ENCODE measurements around the gene SHPK. TPM values are rescaled to one million over a fixed set of nuclear protein-coding genes. Genes with fewer than 3 reads are reported as not detected.

Gene SHPK
- polyA plus RNA-seq, 2 of the 4 experiments (the other 2 are of a cell fraction) = 10.7 to 11.2 TPM

DNA sequence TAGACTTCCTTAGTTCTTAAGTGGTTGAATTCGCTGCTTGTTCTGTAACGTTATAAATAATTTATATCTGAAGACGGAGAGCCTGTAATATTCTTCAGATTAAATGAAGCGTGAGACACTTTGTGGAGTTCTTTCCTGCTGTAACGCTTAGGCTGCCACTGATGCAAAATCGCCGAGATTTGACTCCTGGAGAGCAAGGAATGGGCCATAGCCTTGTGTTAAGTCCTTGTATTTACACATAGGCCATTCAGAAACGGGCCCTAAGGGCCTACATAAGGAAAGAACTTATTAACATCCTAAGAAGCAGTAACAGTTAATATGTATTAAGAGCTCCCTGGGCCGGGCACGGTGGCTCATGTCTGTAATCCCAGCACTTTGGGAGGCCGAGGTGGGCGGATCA, 33.5 kb upstream of the SHPK start:
- CTCF ChIA-PET = interaction anchor here (1.1 to 4.1 kb wide), 3 partner anchors 9 to 68 kb away, joined by 3 to 19 read pairs (median 3); no protein-coding TSS in a partner anchor
- H3K4me1 ChIP-seq = peaks cover 25% of the 10 kb centered on the region
- peak overlapping the region; percentile 82 for H3K4me3 ChIP-seq
- H3K4me2 ChIP-seq = peak overlapping the region; percentile 74
- peak overlapping the region; percentile 94 for H3K27ac ChIP-seq
- no peak for TF ChIP-seq CBX8 (IDR thresholded peaks at IDR 0.05)
- TF ChIP-seq CEBPB (IDR thresholded peaks at IDR 0.05) = no peak
- TF ChIP-seq ZNF302 (CRISPR knock-in tag; IDR thresholded peaks at IDR 0.05) = no peak
- TF ChIP-seq ATOH8 (CRISPR knock-in tag; IDR thresholded peaks at IDR 0.05; ENCODE audit: low read depth) = no peak
- TF ChIP-seq MAX (IDR thresholded peaks at IDR 0.05) = no peak
- TF ChIP-seq KDM1A (IDR thresholded peaks at IDR 0.05; ENCODE audit: low read depth) = no peak
- no peak for TF ChIP-seq HES2 (IDR thresholded peaks at IDR 0.05)
- no peak for TF ChIP-seq ZSCAN20 (CRISPR knock-in tag; IDR thresholded peaks at IDR 0.05)
- TF ChIP-seq ZC3H11A (IDR thresholded peaks at IDR 0.05) = no peak
- no peak for TF ChIP-seq TFCP2L1 (CRISPR knock-in tag; IDR thresholded peaks at IDR 0.05)
- TF ChIP-seq EHF (CRISPR knock-in tag; IDR thresholded peaks at IDR 0.05) = no peak
- TF ChIP-seq MAZ (IDR thresholded peaks at IDR 0.05; ENCODE audit: borderline replicate concordance, low read depth, low read length) = no peak
- no peak for TF ChIP-seq HOXB5 (CRISPR knock-in tag; IDR thresholded peaks at IDR 0.05)
- TF ChIP-seq CHD4 (IDR thresholded peaks at IDR 0.05; ENCODE audit: borderline replicate concordance) = no peak
- POLR2A ChIA-PET = interaction anchor here (1.2 kb wide), 1 partner anchor 10 kb away, joined by 3 read pairs; no protein-coding TSS in a partner anchor
- ATAC-seq = no peak
- no peak for DNase-seq (ENCODE audit: low read depth in 1 of 2, low spot score in 1 of 2)
- H3K9me3 ChIP-seq = no peaks in the 10 kb centered on the region
- FAIRE-seq = no peak
- 41% methylated on average over 12 of the region's 12 CpGs for WGBS (ENCODE audit: missing lambda C conversion rate)

GRCh38 chr17:3669085-3669347, 33.0 kb upstream of the SHPK start:
- H3K4me2 ChIP-seq = peak overlapping the region; percentile 74
- H3K9me3 ChIP-seq = no peaks in the 10 kb centered on the region
- ChIA-PET CTCF (interaction anchor here (0.7 to 4.1 kb wide), 4 partner anchors 9 to 133 kb away, joined by 3 to 19 read pairs (median 4); partner anchors contain the start of gene SHPK), POLR2A (interaction anchor here (0.9 to 2.7 kb wide), 5 partner anchors 8 to 54 kb away, joined by 3 to 21 read pairs (median 10); partner anchors contain the start of genes HASPIN and P2RX5)
- no peak for DNase-seq (ENCODE audit: low read depth in 1 of 2, low spot score in 1 of 2)
- ATAC-seq = peak; percentile 0 to 1; a peak in 2 of 6 replicates
- H3K4me1 ChIP-seq = peaks cover 25% of the 10 kb centered on the region
- FAIRE-seq = no peak
- TF ChIP-seq KDM5A (IDR thresholded peaks at IDR 0.05) (peak; percentile 49), HOXB13 (CRISPR knock-in tag; IDR thresholded peaks at IDR 0.05; ENCODE audit: low read depth) (no peak), CHD2 (IDR thresholded peaks at IDR 0.05; ENCODE audit: low read length, partially characterized antibody) (no peak), REST (IDR thresholded peaks at IDR 0.05) (no peak)
- TF ChIP-seq, protein P1, sequence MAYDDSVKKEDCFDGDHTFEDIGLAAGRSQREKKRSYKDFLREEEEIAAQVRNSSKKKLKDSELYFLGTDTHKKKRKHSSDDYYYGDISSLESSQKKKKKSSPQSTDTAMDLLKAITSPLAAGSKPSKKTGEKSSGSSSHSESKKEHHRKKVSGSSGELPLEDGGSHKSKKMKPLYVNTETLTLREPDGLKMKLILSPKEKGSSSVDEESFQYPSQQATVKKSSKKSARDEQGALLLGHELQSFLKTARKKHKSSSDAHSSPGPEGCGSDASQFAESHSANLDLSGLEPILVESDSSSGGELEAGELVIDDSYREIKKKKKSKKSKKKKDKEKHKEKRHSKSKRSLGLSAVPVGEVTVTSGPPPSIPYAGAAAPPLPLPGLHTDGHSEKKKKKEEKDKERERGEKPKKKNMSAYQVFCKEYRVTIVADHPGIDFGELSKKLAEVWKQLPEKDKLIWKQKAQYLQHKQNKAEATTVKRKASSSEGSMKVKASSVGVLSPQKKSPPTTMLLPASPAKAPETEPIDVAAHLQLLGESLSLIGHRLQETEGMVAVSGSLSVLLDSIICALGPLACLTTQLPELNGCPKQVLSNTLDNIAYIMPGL (CRISPR knock-in tag; IDR thresholded peaks at IDR 0.05; ENCODE audit: borderline replicate concordance) = 0 out of 2 replicates have a peak, but pooled peaks have one; percentile 70
- 2% methylated on average over 21 of the region's 32 CpGs for WGBS (ENCODE audit: missing lambda C conversion rate)
- peak overlapping the region; percentile 82 for H3K4me3 ChIP-seq
- peak overlapping the region; percentile 94 for H3K27ac ChIP-seq

Data from A549 (cell line).